CD14-positive monocyte (primary cell): Measurements from ENCODE around the gene STX18. TPM values are rescaled to one million over a fixed set of nuclear protein-coding genes. Genes with fewer than 3 reads are reported as not detected.

Experiments
- DNase-seq, 3 donors: peaks; one replicate each; pipeline ENCODE4 v3.0.0-alpha.2; 2011 to 2022
- H2AFZ ChIP-seq: 2 replicates; pipeline ENCODE4 v1.6.0; 2012; ENCODE audit warnings: mild to moderate bottlenecking, low read depth, low read length, inconsistent platforms; ENCODE audit not compliant: insufficient read depth, poor library complexity, severe bottlenecking
- H3K27ac ChIP-seq, 2 donors: 1 replicate in 1 of 2; 2 replicates in 1 of 2; pipeline ENCODE4 v1.5.1; 2012 to 2013; ENCODE audit warnings: low read length in 2 of 2, control low read depth in 1 of 2, inconsistent platforms in 1 of 2, low read depth in 1 of 2, mild to moderate bottlenecking in 1 of 2
- H3K27me3 ChIP-seq, 2 donors: one replicate each; pipeline versions ENCODE4 v1.6.0 to v1.6.1; 2011 to 2013; ENCODE audit warnings: low read length in 2 of 2; ENCODE audit not compliant: control insufficient read depth in 2 of 2, insufficient read depth in 2 of 2
- H3K36me3 ChIP-seq, 2 donors: replicated peaks in 1 of 2; 1 replicate in 1 of 2; 2 replicates in 1 of 2; pipeline versions ENCODE4 v1.5.1 to v1.6.1; 2012 to 2013; ENCODE audit warnings: low read length in 2 of 2, control low read depth in 1 of 2, inconsistent platforms in 1 of 2, mild to moderate bottlenecking in 1 of 2; ENCODE audit not compliant: insufficient read depth in 2 of 2, control insufficient read depth in 1 of 2
- H3K4me1 ChIP-seq, 2 donors: 1 replicate in 1 of 2; 2 replicates in 1 of 2; pipeline versions ENCODE4 v1.5.1 to v1.6.1; 2012 to 2013; ENCODE audit warnings: low read length in 2 of 2, control low read depth in 1 of 2, inconsistent platforms in 1 of 2, mild to moderate bottlenecking in 1 of 2, moderate library complexity in 1 of 2; ENCODE audit not compliant: insufficient read depth in 2 of 2, control insufficient read depth in 1 of 2
- H3K4me2 ChIP-seq: replicated peaks from 2 replicates; pipeline ENCODE3; 2012; ENCODE audit warnings: low read length, moderate library complexity, mild to moderate bottlenecking; ENCODE audit not compliant: poor library complexity, severe bottlenecking; ENCODE audit errors: extremely low read depth
- H3K4me3 ChIP-seq, 3 experiments: fragments of 200-600 bp in 1 of 3; sonication (generic) in 1 of 3; replicated peaks in 1 of 3; 1 replicate in 2 of 3; 2 replicates in 1 of 3; pipeline ENCODE4 v1.5.1; 2011 to 2013; ENCODE audit warnings: low read length in 3 of 3, mild to moderate bottlenecking in 3 of 3, control low read depth in 2 of 3, low read depth in 2 of 3, inconsistent platforms in 1 of 3, moderate library complexity in 1 of 3
- H3K79me2 ChIP-seq: 2 replicates; pipeline ENCODE4 v1.6.0; 2012; ENCODE audit warnings: mild to moderate bottlenecking, control low read depth, inconsistent platforms, low read length, moderate library complexity; ENCODE audit not compliant: insufficient read depth
- H3K9ac ChIP-seq: 2 replicates; pipeline ENCODE4 v1.6.0; 2017; ENCODE audit warnings: low read length, mild to moderate bottlenecking; ENCODE audit not compliant: insufficient read depth, poor library complexity, severe bottlenecking
- H3K9me3 ChIP-seq, 2 donors: replicated peaks in 1 of 2; 1 replicate in 1 of 2; 2 replicates in 1 of 2; pipeline versions ENCODE4 v1.5.1 to v1.6.1; 2012 to 2013; ENCODE audit warnings: low read length in 2 of 2, control low read depth in 1 of 2; ENCODE audit not compliant: control insufficient read depth in 1 of 2, insufficient read depth in 1 of 2
- H4K20me1 ChIP-seq: 2 replicates; pipeline ENCODE4 v1.6.0; 2012; ENCODE audit warnings: mild to moderate bottlenecking, low read length, control low read depth, moderate library complexity; ENCODE audit not compliant: insufficient read depth
- H3K27ac Mint-ChIP-seq, 7 donors: one replicate each; pipeline ENCODE4 v1.8.0; 2020; ENCODE audit warnings: mild to moderate bottlenecking in 7 of 7, mixed read lengths in 7 of 7, moderate library complexity in 6 of 7, inconsistent platforms in 2 of 7
- H3K27me3 Mint-ChIP-seq, 3 donors: one replicate each; pipeline ENCODE4 v1.8.0; 2021 to 2022; ENCODE audit warnings: low read depth in 3 of 3, mild to moderate bottlenecking in 3 of 3, mixed read lengths in 3 of 3, moderate library complexity in 3 of 3, inconsistent platforms in 1 of 3
- H3K36me3 Mint-ChIP-seq, 2 donors: one replicate each; pipeline ENCODE4 v1.8.0; 2020; ENCODE audit warnings: mixed read lengths in 2 of 2, inconsistent platforms in 1 of 2, mild to moderate bottlenecking in 1 of 2
- H3K4me1 Mint-ChIP-seq: one replicate; pipeline ENCODE4 v1.8.0; 2020; ENCODE audit warnings: mild to moderate bottlenecking, mixed read lengths
- H3K4me3 Mint-ChIP-seq, 2 donors: one replicate each; pipeline ENCODE4 v1.8.0; 2020; ENCODE audit warnings: mild to moderate bottlenecking in 2 of 2, mixed read lengths in 2 of 2, moderate library complexity in 1 of 2
- H3K9me3 Mint-ChIP-seq, 7 donors: one replicate each; pipeline ENCODE4 v1.8.0; 2020 to 2022; ENCODE audit warnings: mixed read lengths in 7 of 7, mild to moderate bottlenecking in 6 of 7, moderate library complexity in 6 of 7, inconsistent platforms in 2 of 7
- WGBS: methylation state at CpG from one replicate; pipeline ENCODE4 v1.1.5; 2013; ENCODE audit warnings: missing lambda C conversion rate; ENCODE audit not compliant: insufficient coverage; 5-methylcytosine and 5-hydroxymethylcytosine counted together
- intact Hi-C, 2 donors: fragments of 100-400 bp; cut with micrococcal nuclease; formaldehyde crosslinking; loops; one replicate each; pipeline versions ENCODE4 v1.15.0 to v1.15.1; 2023
- polyA plus RNA-seq, 3 donors: library from polyadenylated mRNA; depleted of rRNA in 1 of 3; unstranded in 2 of 3; stranded (reverse) in 1 of 3; fragments of 300-500 nt in 2 of 3; fragments of >200 nt in 1 of 3; fragmentation: Illumina TruSeq in 2 of 3; gene quantifications; 1 replicate in 2 of 3; 2 replicates in 1 of 3; pipeline ENCODE4 v1.2.3, GENCODE V29; 2012 to 2021
- TF ChIP-seq, protein P1 (sequence below): fragments of 200-600 bp; IDR thresholded peaks from one replicate; pipeline ENCODE4 v1.8.0; 2022; ENCODE audit warnings: antibody characterized with exemption, mild to moderate bottlenecking

The STX18 gene
- polyA plus RNA-seq, 3 donors, result 19.0 to 24.1 (median 19.6) TPM

DNA sequence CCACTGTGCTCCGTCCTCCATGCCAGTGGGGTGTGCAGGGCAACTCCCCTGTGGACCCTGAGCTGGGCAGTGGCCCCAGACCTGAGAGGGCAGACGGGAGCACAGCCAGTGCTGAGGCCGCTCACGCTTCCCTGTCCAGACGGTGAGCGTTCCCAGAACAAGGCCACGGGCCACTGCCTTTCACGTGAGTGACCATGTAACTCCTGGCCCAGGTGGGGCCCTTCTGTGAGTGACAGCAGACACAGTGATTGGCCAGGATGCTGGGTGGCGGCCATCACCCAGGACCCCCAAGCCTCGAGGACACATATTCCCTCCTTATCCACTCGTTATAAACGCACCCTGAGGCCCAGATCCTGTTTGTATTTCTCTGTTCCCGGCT, 144.4 kb downstream of the STX18 start:
- no peaks in the 10 kb centered on the region for H3K36me3 Mint-ChIP-seq
- Histone ChIP-seq H3K27ac (no peak overlapping the region), H4K20me1 (no peaks in the 10 kb centered on the region), H3K4me3 (no peak overlapping the region), H3K9ac (no peak overlapping the region), H3K79me2 (no peaks in the 10 kb centered on the region), H3K4me2 (no peak overlapping the region), H3K9me3 (no peaks in the 10 kb centered on the region), H3K27me3 (peaks cover 0 to 14% of the 10 kb centered on the region in 2 donors), H3K36me3 (no peaks in the 10 kb centered on the region), H2AFZ (no peak overlapping the region), H3K4me1 (no peaks in the 10 kb centered on the region)
- no peak overlapping the region for H3K4me3 Mint-ChIP-seq
- DNase-seq, result no peak
- intact Hi-C loops, result no loop called here
- no peaks in the 10 kb centered on the region for H3K4me1 Mint-ChIP-seq
- TF ChIP-seq, protein P1, sequence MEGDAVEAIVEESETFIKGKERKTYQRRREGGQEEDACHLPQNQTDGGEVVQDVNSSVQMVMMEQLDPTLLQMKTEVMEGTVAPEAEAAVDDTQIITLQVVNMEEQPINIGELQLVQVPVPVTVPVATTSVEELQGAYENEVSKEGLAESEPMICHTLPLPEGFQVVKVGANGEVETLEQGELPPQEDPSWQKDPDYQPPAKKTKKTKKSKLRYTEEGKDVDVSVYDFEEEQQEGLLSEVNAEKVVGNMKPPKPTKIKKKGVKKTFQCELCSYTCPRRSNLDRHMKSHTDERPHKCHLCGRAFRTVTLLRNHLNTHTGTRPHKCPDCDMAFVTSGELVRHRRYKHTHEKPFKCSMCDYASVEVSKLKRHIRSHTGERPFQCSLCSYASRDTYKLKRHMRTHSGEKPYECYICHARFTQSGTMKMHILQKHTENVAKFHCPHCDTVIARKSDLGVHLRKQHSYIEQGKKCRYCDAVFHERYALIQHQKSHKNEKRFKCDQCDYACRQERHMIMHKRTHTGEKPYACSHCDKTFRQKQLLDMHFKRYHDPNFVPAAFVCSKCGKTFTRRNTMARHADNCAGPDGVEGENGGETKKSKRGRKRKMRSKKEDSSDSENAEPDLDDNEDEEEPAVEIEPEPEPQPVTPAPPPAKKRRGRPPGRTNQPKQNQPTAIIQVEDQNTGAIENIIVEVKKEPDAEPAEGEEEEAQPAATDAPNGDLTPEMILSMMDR, result no peak
- peaks cover 0 to 14% (median 0%) of the 10 kb centered on the region in 7 donors for H3K9me3 Mint-ChIP-seq
- H3K27me3 Mint-ChIP-seq, result peaks cover 29 to 42% (median 40%) of the 10 kb centered on the region in 3 donors
- no peak overlapping the region for H3K27ac Mint-ChIP-seq
- 92% methylated on average over 13 of the region's 13 CpGs for WGBS

DNA sequence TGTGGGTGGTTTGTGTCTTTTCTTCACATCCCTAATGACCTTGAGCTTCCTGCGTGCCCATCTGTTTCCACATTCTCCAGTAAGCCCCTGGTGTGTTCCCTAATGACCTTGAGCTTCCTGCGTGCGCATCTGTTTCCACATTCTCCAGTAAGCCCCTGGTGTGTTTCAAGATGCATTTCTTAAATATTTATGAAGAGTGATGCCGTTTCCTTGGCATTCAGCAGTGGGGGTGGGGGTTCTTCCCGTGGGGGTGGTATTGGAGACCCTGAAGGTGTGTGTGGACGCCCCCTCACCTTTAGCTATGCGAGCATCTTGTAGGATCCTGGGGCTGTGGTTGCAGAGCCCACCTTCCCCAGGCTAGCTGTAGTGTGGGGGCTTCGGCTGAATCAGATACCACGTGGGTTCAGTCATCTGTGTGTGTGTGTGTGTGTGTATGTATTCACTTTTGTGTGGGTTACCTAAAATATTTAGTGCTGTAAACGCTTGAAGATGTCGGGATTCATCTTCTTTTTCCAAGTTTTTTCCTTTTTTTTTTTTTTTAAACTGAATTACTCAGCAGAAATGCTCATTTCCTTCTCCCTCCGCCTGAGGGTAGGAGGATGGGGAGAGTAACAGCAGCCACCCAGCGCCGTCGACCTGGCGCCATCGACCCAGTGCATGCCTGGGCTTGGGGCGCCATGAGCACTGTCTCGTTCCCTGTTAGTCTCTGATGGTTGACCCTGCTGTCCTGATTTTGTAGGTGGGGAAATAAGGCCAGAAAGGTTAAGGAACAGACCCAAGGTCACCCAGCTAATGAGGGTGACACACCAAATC, 145.0 kb downstream of the STX18 start:
- no peak overlapping the region for H3K4me2 ChIP-seq
- Mint-ChIP-seq H3K27ac (no peak overlapping the region), H3K9me3 (peaks cover 0 to 14% (median 0%) of the 10 kb centered on the region in 7 donors), H3K36me3 (no peaks in the 10 kb centered on the region), H3K27me3 (peaks cover 31 to 44% (median 40%) of the 10 kb centered on the region in 3 donors), H3K4me1 (no peaks in the 10 kb centered on the region), H3K4me3 (peak overlapping the region in 1 of 2 donors; percentile 42)
- DNase-seq, result no peak
- no peak overlapping the region for H2AFZ ChIP-seq
- no peaks in the 10 kb centered on the region for H3K79me2 ChIP-seq
- H3K4me1 ChIP-seq, result no peaks in the 10 kb centered on the region
- H3K9ac ChIP-seq, result no peak overlapping the region
- H3K36me3 ChIP-seq, result no peaks in the 10 kb centered on the region
- 65% methylated on average over 10 of the region's 19 CpGs for WGBS
- H3K4me3 ChIP-seq, result no peak overlapping the region
- H4K20me1 ChIP-seq, result no peaks in the 10 kb centered on the region
- H3K27me3 ChIP-seq, result peaks cover 0 to 14% of the 10 kb centered on the region in 2 donors
- no peaks in the 10 kb centered on the region for H3K9me3 ChIP-seq
- TF ChIP-seq, protein P1, result no peak
- intact Hi-C loops, result no loop called here
- H3K27ac ChIP-seq, result no peak overlapping the region
